Stimulated activated CD4-positive, alpha-beta T cell treated with anti-CD3 and anti-CD28 coated beads, Interleukin-12 subunit alpha, Interleukin-12 subunit beta, amount 100 ng/mL, for 48 hours (primary cell): ENCODE data around the gene TMEM183A.

Experiments
- DNase-seq, 3 donors: peaks; one replicate each; pipeline ENCODE4 v3.0.0-alpha.2; 2020; ENCODE audit warnings: low read depth in 2 of 3, low spot score in 1 of 3

Gene TMEM183A

DNA sequence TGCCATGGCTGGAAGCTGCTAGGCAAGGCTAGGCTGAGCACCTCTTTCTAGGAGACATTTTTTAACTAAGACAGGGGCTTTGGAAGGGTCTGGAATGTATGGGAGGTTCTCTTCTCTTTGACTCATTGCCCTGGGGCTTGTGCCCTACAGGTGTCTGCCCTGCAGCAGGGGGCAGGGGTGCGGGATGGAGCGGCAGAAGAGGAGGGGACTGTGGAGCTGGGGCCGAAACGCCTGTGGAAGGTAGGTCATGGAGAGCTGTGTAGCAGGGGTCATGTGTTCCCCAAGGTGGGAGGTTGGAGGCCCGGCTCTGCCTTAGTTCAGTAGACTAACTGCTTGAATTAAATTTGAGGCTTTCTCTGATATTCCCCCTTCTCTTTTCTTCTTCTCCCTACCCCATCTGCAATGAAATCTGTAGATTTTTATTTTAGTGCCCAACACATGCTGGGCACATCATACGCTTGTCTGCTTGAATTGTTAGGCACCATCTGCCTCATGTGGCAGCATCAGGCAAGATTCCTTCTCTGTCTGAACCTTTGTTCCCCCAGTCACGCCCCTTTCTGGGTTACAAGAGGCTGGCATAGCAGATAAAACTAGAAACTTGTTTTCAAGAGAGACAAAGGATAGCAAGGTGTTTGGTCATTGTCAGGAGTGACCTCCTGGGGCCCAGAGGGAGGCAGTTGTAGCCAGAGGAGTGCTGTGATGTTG lies 37.5 kb downstream of the TMEM183A start:
- DNase-seq, result no peak

DNA sequence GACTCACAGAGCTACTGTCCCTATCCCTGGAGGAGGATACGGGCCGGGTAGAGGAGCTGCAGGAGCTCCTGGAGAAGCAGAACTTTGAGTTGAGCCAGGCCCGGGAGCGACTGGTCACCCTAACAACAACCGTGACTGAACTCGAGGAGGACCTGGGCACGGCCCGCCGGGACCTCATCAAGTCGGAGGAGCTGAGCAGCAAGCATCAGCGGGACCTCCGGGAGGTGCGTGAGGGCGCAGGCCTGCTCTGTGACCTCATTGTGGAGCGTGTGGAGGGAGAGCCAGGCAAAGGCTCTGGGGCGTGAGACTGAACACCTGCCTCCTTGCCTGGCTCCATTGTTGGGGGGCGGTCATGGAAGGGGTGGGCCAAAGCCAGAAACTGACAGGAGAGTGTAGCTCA lies 38.2 kb downstream of the TMEM183A start:
- DNase-seq, result no peak

DNA sequence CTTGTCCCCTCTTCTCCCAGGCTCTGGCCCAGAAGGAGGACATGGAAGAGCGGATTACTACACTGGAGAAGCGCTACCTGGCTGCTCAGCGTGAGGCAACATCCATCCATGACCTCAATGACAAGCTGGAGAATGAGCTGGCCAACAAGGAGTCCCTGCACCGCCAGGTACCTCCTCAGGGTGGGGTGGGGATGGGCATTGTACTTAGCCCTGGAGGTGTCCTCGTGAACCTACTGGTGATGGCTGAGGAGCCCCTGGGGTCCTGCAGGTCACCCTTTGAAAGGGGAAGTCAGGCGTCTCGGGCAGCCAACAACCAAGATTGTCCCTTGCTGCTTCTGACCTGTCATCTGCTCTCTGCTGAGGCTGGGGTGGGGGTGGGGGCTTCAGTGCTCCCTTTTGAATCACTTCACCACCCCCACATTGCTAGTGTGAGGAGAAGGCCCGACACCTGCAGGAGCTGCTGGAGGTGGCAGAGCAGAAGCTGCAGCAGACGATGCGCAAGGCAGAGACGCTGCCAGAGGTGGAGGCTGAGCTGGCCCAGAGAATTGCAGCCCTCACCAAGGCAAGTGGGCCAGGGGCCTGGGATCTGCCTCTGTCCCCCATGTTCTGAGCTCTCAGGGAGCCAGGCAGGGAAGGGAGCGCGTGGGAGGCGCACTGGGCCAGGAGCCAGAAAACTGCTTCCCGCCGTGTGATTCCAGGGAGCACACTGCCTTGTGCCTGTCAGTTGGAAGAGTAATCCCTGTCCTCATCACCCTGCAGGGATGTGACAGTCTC lies 38.8 kb downstream of the TMEM183A start:
- DNase-seq, result no peak

- no peak for DNase-seq
These were observed 39.9 kb downstream of the TMEM183A start for GRCh38 chr1:203046984-203047630.

GRCh38 chr1:203048086-203048485 lies 40.9 kb downstream of the TMEM183A start:
- no peak for DNase-seq

GRCh38 chr1:203048555-203049051 lies 41.4 kb downstream of the TMEM183A start:
- no peak for DNase-seq

DNA sequence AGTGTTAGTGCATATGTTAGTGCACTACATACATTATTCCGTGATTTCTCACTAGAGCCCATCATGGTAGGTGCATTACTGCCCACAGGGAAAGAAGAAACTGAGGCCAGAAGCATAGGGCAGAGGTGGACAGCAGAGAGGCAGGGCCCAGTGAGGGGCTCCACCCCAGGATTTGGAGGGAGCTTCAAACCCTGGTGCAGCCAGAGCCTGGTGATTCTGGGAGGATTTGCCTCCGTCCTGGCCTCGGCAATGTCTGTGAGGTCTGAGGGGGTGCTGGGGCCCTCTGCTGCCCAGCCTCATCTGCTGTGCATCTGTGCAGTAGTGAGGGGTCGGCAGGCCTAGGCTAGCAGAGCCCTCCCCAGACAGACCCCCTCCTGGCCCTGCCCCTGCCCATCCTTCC lies 41.9 kb downstream of the TMEM183A start:
- no peak for DNase-seq

DNA sequence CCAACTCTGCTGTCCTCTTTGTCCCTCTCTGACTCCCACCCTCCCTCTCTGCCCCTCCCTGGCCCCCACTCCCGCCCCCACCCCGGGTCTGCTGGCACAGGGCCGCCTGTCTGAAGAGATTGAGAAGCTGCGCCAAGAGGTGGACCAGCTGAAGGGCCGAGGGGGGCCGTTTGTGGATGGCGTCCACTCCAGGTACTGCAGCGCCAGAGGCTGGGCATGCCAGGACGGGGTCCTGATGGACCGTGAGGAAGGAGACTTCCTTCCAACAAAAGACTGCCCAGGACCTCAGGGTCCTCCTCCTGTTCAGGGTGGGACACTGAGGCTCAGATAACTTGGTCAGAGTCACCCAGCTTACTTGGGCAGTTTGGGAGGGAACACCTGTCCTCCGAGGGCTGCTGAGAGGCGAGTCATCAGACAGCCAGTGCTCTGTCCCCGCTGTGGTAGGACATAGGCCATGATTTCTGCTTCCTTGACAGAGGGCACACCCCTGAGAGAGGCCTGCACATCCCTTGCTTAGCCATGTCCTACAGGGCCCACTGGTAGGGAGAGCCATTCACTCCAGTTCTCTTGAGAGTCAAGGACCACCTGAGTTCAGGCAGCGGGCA lies 42.5 kb downstream of the TMEM183A start:
- DNase-seq, result no peak

DNA sequence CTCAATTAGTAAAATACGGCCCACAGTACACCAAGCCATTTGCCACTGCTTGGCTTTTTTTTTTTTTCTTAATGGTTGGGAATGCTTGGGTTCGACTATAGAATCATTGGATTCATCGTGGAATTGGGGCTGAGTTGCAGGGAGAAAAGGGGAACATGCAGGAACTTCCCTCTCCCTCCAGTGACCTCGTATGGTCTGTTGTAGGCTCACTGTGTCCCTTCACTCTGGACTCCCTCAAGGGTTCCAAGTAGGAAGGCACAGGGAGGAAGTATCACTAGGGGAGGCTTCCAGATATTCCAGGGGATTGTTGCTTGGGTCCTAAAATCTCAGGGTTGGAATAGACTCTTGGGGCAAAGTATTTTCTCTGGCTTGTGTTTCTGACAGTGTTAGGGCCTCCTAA lies 43.7 kb downstream of the TMEM183A start:
- no peak for DNase-seq

GRCh38 chr1:203051841-203052324 lies 44.7 kb downstream of the TMEM183A start:
- DNase-seq, result no peak

DNA sequence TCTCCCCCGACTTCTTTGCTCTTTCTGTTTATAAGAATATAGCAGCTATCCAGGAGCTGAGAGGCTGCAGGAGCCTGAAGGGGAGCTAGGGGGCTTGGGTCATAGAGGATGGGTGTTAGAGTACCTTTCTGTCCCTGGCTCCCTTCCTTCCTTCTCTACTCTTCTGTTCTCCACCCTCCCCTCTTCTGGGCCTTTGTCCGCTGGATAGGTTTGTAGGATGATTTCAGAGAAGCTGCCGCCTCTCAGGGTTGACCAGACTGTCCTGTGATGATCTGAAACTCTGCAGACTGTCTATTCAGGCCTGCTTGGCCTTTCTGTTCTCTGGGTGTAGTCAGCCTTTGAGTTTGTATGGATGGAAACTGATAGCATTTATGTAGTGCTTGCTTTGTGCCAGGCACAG lies 45.4 kb downstream of the TMEM183A start:
- no peak for DNase-seq

DNA sequence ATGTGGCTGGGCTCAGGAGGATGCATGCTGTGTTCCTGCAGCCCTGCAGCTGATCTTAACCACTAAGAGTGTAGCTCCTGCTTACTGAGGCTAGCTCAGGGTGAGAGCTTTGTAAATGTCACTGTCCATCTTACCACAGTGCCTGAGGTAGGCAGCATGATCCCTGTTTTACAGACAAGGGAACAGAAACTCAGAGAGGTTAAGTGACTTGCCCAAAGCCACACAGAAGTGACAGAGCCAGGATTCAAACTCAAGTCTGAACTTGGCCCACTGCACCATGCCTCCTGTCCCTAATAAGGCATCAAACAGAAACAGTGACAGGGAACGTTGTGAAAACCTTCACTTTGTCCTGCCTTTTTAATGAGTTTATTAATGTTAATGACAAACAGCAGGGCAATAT lies 47.0 kb downstream of the TMEM183A start:
- DNase-seq, result no peak

- DNase-seq, result no peak
These were observed 47.5 kb downstream of the TMEM183A start for GRCh38 chr1:203054642-203055041.

- DNase-seq, result no peak
These were observed 48.1 kb downstream of the TMEM183A start for GRCh38 chr1:203055161-203055799.

GRCh38 chr1:203056012-203056411 lies 48.8 kb downstream of the TMEM183A start:
- DNase-seq, result no peak

- DNase-seq, result no peak
These were observed 49.3 kb downstream of the TMEM183A start for GRCh38 chr1:203056516-203056915.

DNA sequence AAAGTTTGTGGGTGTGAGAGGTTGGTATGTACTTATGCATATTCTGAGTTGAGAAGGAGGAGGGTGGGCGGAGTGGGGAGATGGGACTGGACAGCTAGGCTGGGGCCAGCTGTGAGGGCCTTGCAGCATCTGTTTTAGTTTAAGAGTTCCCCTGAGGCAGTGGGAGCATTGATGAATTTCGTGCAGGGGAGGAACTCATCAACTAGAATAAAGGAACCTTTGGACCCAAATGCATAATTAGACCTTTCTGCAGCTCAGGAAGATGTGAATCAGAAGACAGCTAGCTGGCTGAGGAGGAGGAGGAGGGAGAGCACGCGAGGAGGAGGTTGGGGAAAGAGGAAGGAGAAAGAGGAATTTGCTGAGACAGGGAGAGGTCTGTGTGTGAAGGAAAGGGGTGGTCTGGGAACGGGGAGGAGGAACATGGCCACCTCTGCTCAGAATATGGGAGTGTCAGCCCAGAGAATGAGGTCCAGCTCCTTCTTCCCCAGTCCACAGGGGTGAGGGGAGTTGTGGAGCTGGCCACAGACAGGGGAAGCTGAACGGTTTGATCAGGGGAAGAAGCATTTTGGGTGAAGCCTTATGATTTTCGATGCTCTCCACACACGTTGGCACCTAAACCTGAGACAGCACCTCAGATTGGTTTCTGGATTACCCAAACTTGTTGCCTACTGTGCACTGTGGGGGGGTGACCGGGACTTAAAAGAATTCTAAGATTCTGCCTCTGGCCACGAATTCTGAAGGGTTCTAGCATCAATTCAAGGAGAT lies 50.9 kb downstream of the TMEM183A start:
- no peak for DNase-seq

DNA sequence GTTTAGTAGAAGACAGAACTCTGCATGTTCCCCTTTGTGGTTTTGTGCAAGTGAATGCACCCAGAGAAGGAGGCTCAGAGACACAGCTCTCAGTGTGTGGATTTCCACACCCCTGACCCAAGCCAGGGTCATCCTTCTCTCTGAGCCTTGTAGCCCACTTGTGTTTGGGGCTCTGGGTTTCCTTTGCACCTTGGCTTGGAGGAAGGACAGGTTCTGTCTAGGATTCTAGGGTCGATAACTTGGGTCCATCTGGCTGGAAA lies 51.4 kb downstream of the TMEM183A start:
- DNase-seq, result no peak

DNA sequence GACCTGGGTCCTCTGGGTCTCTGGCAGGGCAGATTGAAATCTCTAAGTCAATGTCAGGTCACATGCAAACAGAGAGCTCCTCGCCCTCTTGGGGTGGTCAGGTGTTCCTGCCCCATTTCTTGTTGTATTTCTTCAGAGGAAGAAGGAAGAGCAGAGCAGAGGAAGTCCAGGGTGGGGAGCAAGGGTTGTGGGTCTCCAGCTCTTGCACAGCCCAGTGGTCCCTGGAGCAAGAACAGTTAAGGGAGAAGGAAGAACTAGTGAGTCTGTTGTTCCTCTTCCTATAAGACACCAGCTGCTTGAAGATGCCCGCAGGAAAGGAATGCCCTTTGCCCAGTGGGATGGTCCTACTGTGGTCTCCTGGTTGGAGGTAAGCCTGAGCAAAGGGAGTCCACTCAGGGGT lies 52.3 kb downstream of the TMEM183A start:
- no peak for DNase-seq

DNA sequence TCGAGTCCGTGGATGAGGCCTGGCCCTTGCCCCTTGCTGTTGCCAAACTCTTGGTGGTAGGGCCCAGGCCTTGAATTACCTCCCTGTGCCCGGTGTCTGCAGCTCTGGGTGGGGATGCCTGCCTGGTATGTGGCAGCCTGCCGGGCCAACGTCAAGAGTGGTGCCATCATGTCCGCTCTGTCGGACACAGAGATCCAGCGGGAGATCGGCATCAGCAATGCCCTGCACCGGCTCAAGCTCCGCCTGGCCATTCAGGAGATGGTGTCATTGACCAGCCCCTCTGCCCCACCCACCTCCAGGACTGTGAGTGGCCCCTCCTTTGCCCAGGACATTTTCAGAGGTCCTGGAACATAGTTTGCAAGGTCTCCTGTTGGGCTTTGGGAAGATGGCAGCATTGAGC lies 52.9 kb downstream of the TMEM183A start:
- DNase-seq, result no peak

GRCh38 chr1:203063287-203063686 lies 56.1 kb downstream of the TMEM183A start:
- DNase-seq, result no peak
